Stimulated activated CD8-positive, alpha-beta memory T cell treated with anti-CD3 and anti-CD28 coated beads, Interleukin-12 subunit alpha, Interleukin-12 subunit beta, amount 100 ng/mL, for 24 hours (primary cell): ENCODE data around the gene RAB6A.
"Not testable (repeated sequence)": the region's sequence is repeated elsewhere in the genome, so short reads cannot be mapped to it uniquely, and the experiment has no call there.

ENCODE experiments used
- DNase-seq: peaks from one replicate; pipeline ENCODE4 v3.0.0-alpha.2; 2020; ENCODE audit errors: extremely low read depth

RAB6A gene

GRCh38 chr11:73726825-73727224 is 34.0 kb downstream of the RAB6A start:
- no peak for DNase-seq

- DNase-seq: no peak
Observed at GRCh38 chr11:73717136-73717535, 43.7 kb downstream of the RAB6A start.

- no peak for DNase-seq
Observed at GRCh38 chr11:73716153-73717056, 44.5 kb downstream of the RAB6A start.

- DNase-seq: no peak
Observed at GRCh38 chr11:73715541-73715940, 45.3 kb downstream of the RAB6A start.

- DNase-seq: no peak
Observed at GRCh38 chr11:73710964-73711363, 49.9 kb downstream of the RAB6A start.

- no peak for DNase-seq
Observed at GRCh38 chr11:73705053-73705452, 55.8 kb downstream of the RAB6A start.

- no peak for DNase-seq
Observed at GRCh38 chr11:73693899-73694525, 66.9 kb downstream of the RAB6A start.

- DNase-seq: no peak
Observed at GRCh38 chr11:73680687-73681086, 80.2 kb downstream of the RAB6A start.

- DNase-seq: not testable (repeated sequence)
Observed at GRCh38 chr11:73676552-73676951, 84.3 kb downstream of the RAB6A start.

- DNase-seq: no peak
Observed at GRCh38 chr11:73671701-73672100, 89.2 kb downstream of the RAB6A start.

- no peak for DNase-seq
Observed at GRCh38 chr11:73670808-73671207, 90.1 kb downstream of the RAB6A start.

- DNase-seq: no peak
Observed at GRCh38 chr11:73667891-73668290, 93.0 kb downstream of the RAB6A start.

GRCh38 chr11:73664877-73665276 is 96.0 kb downstream of the RAB6A start:
- no peak for DNase-seq

- no peak for DNase-seq
Observed at GRCh38 chr11:73663604-73664495, 97.0 kb downstream of the RAB6A start.

GRCh38 chr11:73662445-73663157 is 98.3 kb downstream of the RAB6A start:
- DNase-seq: no peak

- peak; percentile 68 for DNase-seq
Observed at GRCh38 chr11:73661035-73661628, 99.7 kb downstream of the RAB6A start.

- no peak for DNase-seq
Observed at GRCh38 chr11:73660497-73661034, 100.3 kb downstream of the RAB6A start.

- DNase-seq: no peak
Observed at GRCh38 chr11:73659961-73660360, 100.9 kb downstream of the RAB6A start.

GRCh38 chr11:73656985-73657384 is 103.9 kb downstream of the RAB6A start:
- DNase-seq: no peak

- DNase-seq: no peak
Observed at GRCh38 chr11:73655686-73656085, 105.2 kb downstream of the RAB6A start.

GRCh38 chr11:73654482-73655021 is 106.3 kb downstream of the RAB6A start:
- no peak for DNase-seq
